Esophagus squamous epithelium (tissue), 5 donors: ENCODE results near the gene CBR3. TPM values are rescaled to one million over a fixed set of nuclear protein-coding genes. Genes with fewer than 3 reads are reported as not detected.
"Not testable (repeated sequence)": the region's sequence is repeated elsewhere in the genome, so short reads cannot be mapped to it uniquely, and the experiment has no call there.

Experiments used
- DNase-seq: peaks from one replicate; lab custom pipeline; 2025; lab: John Stamatoyannopoulos, UW
- H3K27ac ChIP-seq, 4 donors: fragments of 200-600 bp; sonication (generic); one replicate each; pipeline ENCODE4 v1.5.1; 2016 to 2019; ENCODE audit warnings: mild to moderate bottlenecking in 1 of 4
- H3K27me3 ChIP-seq, 4 donors: fragments of 200-600 bp; sonication (generic); 1 replicate in 3 of 4; 2 replicates in 1 of 4; pipeline versions ENCODE4 v1.5.1 to v1.6.0; 2017 to 2021; ENCODE audit warnings: antibody characterized with exemption in 1 of 4
- H3K36me3 ChIP-seq, 3 donors: fragments of 200-600 bp; sonication (generic); one replicate each; pipeline ENCODE4 v1.5.1; 2016 to 2019
- H3K4me1 ChIP-seq, 3 donors: fragments of 200-600 bp; sonication (generic); one replicate each; pipeline ENCODE4 v1.5.1; 2017 to 2019
- H3K4me3 ChIP-seq, 4 donors: fragments of 200-600 bp; sonication (generic); 1 replicate in 3 of 4; 2 replicates in 1 of 4; pipeline ENCODE4 v1.5.1; 2016 to 2019; ENCODE audit warnings: mild to moderate bottlenecking in 2 of 4, moderate library complexity in 1 of 4
- H3K9me3 ChIP-seq, 3 donors: fragments of 200-600 bp; sonication (generic); one replicate each; pipeline ENCODE4 v1.5.1; 2016 to 2019
- POLR2A ChIP-seq, 4 donors: fragments of 450-650 bp; IDR thresholded peaks; one replicate each; pipeline ENCODE4 v1.6.1; 2017; ENCODE audit warnings: antibody characterized with exemption in 4 of 4, mild to moderate bottlenecking in 4 of 4, moderate library complexity in 3 of 4
- WGBS, 2 donors: methylation state at CpG; one replicate each; pipeline ENCODE4 v1.1.5; 2018; 5-methylcytosine and 5-hydroxymethylcytosine counted together
- intact Hi-C: fragments of 100-400 bp; cut with DNase I; formaldehyde crosslinking; loops from one replicate; pipeline ENCODE4 v1.15.0; 2022
- total RNA-seq, 4 donors: library from RNA; depleted of rRNA; stranded (reverse); fragments of >200 nt; gene quantifications; one replicate each; pipeline ENCODE4 v1.1.0, GENCODE V29; 2016
- TF ChIP-seq, protein P1 (sequence below), 6 experiments: fragments of 450-650 bp in 4 of 6; fragments of 200-600 bp in 2 of 6; sonication (generic) in 2 of 6; IDR thresholded peaks; one replicate each; pipeline ENCODE4 v1.5.1; 2016 to 2019; ENCODE audit warnings: antibody characterized with exemption in 6 of 6, mild to moderate bottlenecking in 4 of 6, moderate library complexity in 4 of 6
- donor health status: DM: yes; HTN: yes; CAD: no.

Gene CBR3
- total RNA-seq, 4 donors from 2014 or later = 67.3 to 158 (median 122) TPM

DNA sequence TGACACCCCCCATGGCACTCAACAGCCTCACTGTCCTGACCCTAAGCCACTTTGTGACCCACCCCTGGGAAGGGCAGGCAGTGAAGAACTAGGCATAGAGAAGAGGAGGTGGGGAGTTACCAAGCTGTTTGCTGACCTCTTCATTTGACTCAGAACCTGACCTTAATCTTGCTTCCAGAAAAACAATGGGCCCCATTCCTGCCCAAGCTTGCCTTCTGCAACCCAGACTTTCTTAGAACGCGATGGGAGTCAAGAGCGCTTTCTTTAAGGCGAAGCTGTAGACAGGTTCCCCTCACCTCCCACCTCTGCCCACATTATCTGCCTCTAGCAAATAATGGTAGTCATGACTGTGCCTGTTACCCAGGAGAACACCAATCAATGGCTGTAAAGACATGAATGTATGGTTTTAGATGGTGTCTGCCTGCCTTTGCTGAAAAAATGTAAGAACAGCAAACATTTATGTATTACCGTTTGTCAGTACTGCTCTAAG is 8.2 kb upstream of the CBR3 start:
- 62 to 63% methylated on average over 5 of the region's 5 CpGs for WGBS, 2 donors
- Histone ChIP-seq H3K9me3 (no peaks in the 10 kb centered on the region), H3K4me1 (peaks cover 27 to 67% (median 43%) of the 10 kb centered on the region in 3 donors), H3K27ac (peak overlapping the region; percentile 92 to 93 (median 93)), H3K4me3 (peak overlapping the region in 2 of 4 donors; percentile 4 to 7), H3K27me3 (no peaks in the 10 kb centered on the region), H3K36me3 (no peaks in the 10 kb centered on the region)
- DNase-seq = no peak
- TF ChIP-seq POLR2A (IDR thresholded peaks at IDR 0.05) = no peak
- TF ChIP-seq, protein P1, sequence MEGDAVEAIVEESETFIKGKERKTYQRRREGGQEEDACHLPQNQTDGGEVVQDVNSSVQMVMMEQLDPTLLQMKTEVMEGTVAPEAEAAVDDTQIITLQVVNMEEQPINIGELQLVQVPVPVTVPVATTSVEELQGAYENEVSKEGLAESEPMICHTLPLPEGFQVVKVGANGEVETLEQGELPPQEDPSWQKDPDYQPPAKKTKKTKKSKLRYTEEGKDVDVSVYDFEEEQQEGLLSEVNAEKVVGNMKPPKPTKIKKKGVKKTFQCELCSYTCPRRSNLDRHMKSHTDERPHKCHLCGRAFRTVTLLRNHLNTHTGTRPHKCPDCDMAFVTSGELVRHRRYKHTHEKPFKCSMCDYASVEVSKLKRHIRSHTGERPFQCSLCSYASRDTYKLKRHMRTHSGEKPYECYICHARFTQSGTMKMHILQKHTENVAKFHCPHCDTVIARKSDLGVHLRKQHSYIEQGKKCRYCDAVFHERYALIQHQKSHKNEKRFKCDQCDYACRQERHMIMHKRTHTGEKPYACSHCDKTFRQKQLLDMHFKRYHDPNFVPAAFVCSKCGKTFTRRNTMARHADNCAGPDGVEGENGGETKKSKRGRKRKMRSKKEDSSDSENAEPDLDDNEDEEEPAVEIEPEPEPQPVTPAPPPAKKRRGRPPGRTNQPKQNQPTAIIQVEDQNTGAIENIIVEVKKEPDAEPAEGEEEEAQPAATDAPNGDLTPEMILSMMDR (IDR thresholded peaks at IDR 0.05) = no peak
- intact Hi-C loops = no loop called here

DNA sequence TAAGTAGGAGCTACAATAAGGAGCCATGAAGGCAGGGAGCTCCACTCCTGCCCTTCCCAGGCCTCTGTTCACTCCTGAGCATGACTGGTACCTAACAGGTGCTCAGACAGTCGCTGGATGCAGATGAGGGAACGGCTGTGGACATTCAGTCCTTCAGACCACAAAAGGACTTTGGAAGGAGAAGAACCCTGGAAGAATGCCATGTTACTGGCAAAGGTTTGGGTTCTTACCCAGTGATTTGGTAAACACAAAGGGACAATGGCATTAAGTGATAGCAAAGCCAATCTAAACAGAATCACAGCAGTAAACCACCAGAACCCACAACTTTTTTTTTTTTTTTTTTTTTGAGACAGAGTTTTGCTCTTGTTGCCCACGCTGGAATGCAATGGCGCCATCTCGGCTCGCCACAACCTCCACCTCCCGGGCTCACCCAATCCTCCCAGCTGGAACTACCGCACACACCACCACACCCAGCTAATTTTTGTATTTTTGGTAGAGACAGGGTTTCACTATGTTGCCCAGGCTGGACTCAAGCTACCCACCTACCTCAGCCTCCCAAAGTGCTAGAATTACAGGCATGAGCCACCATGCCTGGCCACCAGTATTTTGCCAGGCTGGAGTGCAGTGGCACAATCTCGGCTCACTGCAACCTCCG is 7.5 kb upstream of the CBR3 start:
- H3K9me3 ChIP-seq = no peaks in the 10 kb centered on the region
- no peak overlapping the region for H3K4me3 ChIP-seq
- peak overlapping the region; percentile 92 to 93 (median 93) for H3K27ac ChIP-seq
- peaks cover 27 to 74% (median 43%) of the 10 kb centered on the region in 3 donors for H3K4me1 ChIP-seq
- H3K36me3 ChIP-seq = no peaks in the 10 kb centered on the region
- TF ChIP-seq, protein P1 (IDR thresholded peaks at IDR 0.05) = no peak
- TF ChIP-seq POLR2A (IDR thresholded peaks at IDR 0.05) = no peak
- 57 to 67% methylated on average over 8 to 9 of the region's 10 CpGs for WGBS, 2 donors
- intact Hi-C loops = no loop called here
- H3K27me3 ChIP-seq = no peaks in the 10 kb centered on the region
- no peak for DNase-seq

DNA sequence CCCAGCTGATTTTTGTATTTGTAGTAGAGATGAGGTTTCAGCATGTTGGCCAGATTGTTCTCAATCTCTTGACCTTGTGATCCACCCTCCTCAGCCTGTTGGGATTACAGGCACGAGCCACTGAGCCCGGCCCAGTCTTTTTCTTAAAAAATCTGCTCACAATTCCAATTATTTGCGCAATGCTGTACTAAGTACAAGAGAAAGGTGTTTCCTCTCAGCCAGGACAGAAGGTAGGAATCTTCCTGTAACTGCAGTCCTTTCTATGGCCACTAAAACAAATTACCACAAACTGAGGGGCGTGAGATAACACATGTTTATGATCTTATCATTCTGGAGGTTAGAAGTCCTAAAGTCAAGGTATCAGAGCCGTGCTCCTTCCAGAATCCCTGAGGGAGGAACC is 6.9 kb upstream of the CBR3 start:
- peaks cover 27 to 80% (median 44%) of the 10 kb centered on the region in 3 donors for H3K4me1 ChIP-seq
- no peaks in the 10 kb centered on the region for H3K36me3 ChIP-seq
- intact Hi-C loops = no loop called here
- no peak for DNase-seq
- 59 to 65% methylated on average over 5 of the region's 5 CpGs for WGBS, 2 donors
- no peak overlapping the region for H3K4me3 ChIP-seq
- peak overlapping the region; percentile 74 to 93 (median 92) for H3K27ac ChIP-seq
- TF ChIP-seq, protein P1 (IDR thresholded peaks at IDR 0.05) = peak in 2 of 6 experiments; percentile 15 to 39
- TF ChIP-seq POLR2A (IDR thresholded peaks at IDR 0.05) = no peak
- H3K27me3 ChIP-seq = no peaks in the 10 kb centered on the region
- H3K9me3 ChIP-seq = no peaks in the 10 kb centered on the region

DNA sequence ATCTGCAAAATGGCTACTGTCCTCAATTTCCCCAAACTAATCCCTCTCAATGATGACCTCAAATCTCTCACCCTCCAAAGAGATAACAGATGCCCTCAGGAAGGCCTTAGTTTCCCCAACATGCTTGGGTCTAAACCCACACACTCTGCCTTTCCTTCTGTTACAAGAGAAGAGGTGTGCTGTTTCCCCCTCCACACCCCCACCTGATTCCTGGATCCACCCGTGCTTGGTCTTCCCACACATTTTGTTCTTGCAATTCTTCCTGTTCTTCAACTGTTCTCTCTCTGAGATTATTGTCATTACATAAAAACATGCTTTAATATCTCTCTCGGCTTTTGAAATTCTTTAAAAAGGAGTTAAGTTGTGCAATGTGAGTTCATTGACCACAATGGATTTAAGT is 5.7 kb upstream of the CBR3 start:
- H3K9me3 ChIP-seq = no peaks in the 10 kb centered on the region
- intact Hi-C loops = no loop called here
- no peak for DNase-seq
- no peaks in the 10 kb centered on the region for H3K36me3 ChIP-seq
- H3K27ac ChIP-seq = peak overlapping the region; percentile 55 to 89 (median 84)
- no peaks in the 10 kb centered on the region for H3K27me3 ChIP-seq
- no peak for TF ChIP-seq POLR2A (IDR thresholded peaks at IDR 0.05)
- TF ChIP-seq, protein P1 (IDR thresholded peaks at IDR 0.05) = no peak
- H3K4me3 ChIP-seq = no peak overlapping the region
- peaks cover 31 to 87% (median 52%) of the 10 kb centered on the region in 3 donors for H3K4me1 ChIP-seq
- 33 to 42% methylated on average over 2 of the region's 2 CpGs for WGBS, 2 donors

DNA sequence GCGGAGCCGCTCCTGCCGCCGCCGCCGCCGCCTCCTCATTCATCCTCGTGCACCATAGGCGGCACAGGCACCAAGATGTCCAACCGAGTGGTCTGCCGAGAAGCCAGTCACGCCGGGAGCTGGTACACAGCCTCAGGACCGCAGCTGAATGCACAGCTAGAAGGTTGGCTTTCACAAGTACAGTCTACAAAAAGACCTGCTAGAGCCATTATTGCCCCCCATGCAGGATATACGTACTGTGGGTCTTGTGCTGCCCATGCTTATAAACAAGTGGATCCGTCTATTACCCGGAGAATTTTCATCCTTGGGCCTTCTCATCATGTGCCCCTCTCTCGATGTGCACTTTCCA is 4.5 kb upstream of the CBR3 start:
- DNase-seq, intact Hi-C loops, H3K9me3 ChIP-seq, H3K36me3 ChIP-seq, H3K27me3 ChIP-seq: not testable (repeated sequence)
- Histone ChIP-seq H3K4me3 (peak overlapping the region; percentile 31 to 65 (median 54)), H3K4me1 (peaks cover 37 to 92% (median 49%) of the 10 kb centered on the region in 3 donors), H3K27ac (peak overlapping the region in 3 of 4 donors; percentile 82 to 89 (median 86))
- 20 to 28% methylated on average over 5 to 9 of the region's 18 CpGs for WGBS, 2 donors
- peak in 1 of 4 donors; percentile 25 for TF ChIP-seq POLR2A (IDR thresholded peaks at IDR 0.05)

DNA sequence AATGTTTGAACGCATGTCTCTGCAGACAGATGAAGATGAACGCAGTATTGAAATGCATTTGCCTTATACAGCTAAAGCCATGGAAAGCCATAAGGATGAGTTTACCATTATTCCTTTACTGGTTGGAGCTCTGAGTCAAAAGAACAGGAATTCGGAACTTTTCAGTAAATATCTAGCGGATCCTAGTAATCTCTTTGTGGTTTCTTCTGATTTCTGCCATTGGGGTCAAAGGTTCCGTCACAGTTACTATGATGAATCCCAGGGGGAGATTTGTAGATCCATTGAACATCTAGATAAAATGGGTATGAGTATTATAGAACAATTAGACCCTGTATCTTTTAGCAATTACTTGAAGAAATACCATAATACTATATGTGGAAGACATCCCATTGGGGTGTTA is 4.0 kb upstream of the CBR3 start:
- Histone ChIP-seq H3K27ac (peak overlapping the region in 2 of 4 donors; percentile 38 to 89), H3K4me1 (peaks cover 35 to 88% (median 44%) of the 10 kb centered on the region in 3 donors), H3K4me3 (peak overlapping the region in 1 of 4 donors; percentile 65)
- WGBS, 2 donors = 80 to 83% methylated on average over 5 of the region's 5 CpGs
- DNase-seq, H3K36me3 ChIP-seq, intact Hi-C loops, H3K27me3 ChIP-seq, H3K9me3 ChIP-seq: not testable (repeated sequence)
